DND-41 (cell line): ENCODE results near the gene NXN.

ENCODE experiments used
- ATAC-seq: fragments of 200-7000 bp; cut with Tn5 transposase; 3 replicates; pipeline ENCODE4 v1.9.1; 2021; ENCODE audit warnings: low read depth; ENCODE audit not compliant: insufficient read depth
- DNase-seq: peaks from one replicate; pipeline ENCODE4 v3.0.0-alpha.2; 2020
- H2AFZ ChIP-seq: 2 replicates; pipeline ENCODE4 v1.6.0; 2012; ENCODE audit warnings: low read depth, low read length
- H3K27ac ChIP-seq: 2 replicates; pipeline ENCODE4 v1.5.1; 2012; ENCODE audit warnings: low read length, inconsistent platforms
- H3K27me3 ChIP-seq: fragments of 200-600 bp; sonication (generic); 2 replicates; pipeline ENCODE4 v1.6.0; 2012; ENCODE audit warnings: low read length, mild to moderate bottlenecking, inconsistent platforms; ENCODE audit not compliant: insufficient read depth, poor library complexity
- H3K36me3 ChIP-seq: 2 replicates; pipeline ENCODE4 v1.5.1; 2012; ENCODE audit warnings: low read length, inconsistent platforms; ENCODE audit not compliant: insufficient read depth
- H3K4me1 ChIP-seq: 2 replicates; pipeline ENCODE4 v1.5.1; 2012; ENCODE audit warnings: mild to moderate bottlenecking, low read length; ENCODE audit not compliant: insufficient read depth
- H3K4me2 ChIP-seq: 2 replicates; pipeline ENCODE4 v1.6.0; 2012; ENCODE audit warnings: mild to moderate bottlenecking, moderate library complexity, low read length, inconsistent platforms; ENCODE audit not compliant: insufficient read depth
- H3K4me3 ChIP-seq, 2 experiments: fragments of 200-600 bp in 1 of 2; shearing (Covaris generic) in 1 of 2; 2 replicates each; pipeline ENCODE4 v1.5.1; 2012 to 2016; ENCODE audit warnings: inconsistent platforms in 2 of 2, low read length in 2 of 2, mild to moderate bottlenecking in 2 of 2, low read depth in 1 of 2, moderate library complexity in 1 of 2
- H3K79me2 ChIP-seq: 2 replicates; pipeline ENCODE4 v1.6.0; 2012; ENCODE audit warnings: low read length, inconsistent platforms; ENCODE audit not compliant: insufficient read depth
- H3K9ac ChIP-seq: 2 replicates; pipeline ENCODE4 v1.6.0; 2012; ENCODE audit warnings: low read depth, mild to moderate bottlenecking, inconsistent platforms, low read length, moderate library complexity
- H3K9me3 ChIP-seq: 2 replicates; pipeline ENCODE4 v1.5.1; 2012; ENCODE audit warnings: low read length, moderate library complexity, mild to moderate bottlenecking, inconsistent platforms; ENCODE audit not compliant: insufficient read depth, severe bottlenecking
- H4K20me1 ChIP-seq: 2 replicates; pipeline ENCODE4 v1.6.0; 2012; ENCODE audit warnings: low read length; ENCODE audit not compliant: insufficient read depth
- EZH2 ChIP-seq: IDR thresholded peaks from 3 replicates; pipeline ENCODE4 v1.6.1; 2012; ENCODE audit warnings: borderline replicate concordance, low read depth, mild to moderate bottlenecking, moderate library complexity, low read length, inconsistent platforms; ENCODE audit not compliant: severe bottlenecking
- TF ChIP-seq, protein P1 (sequence below): IDR thresholded peaks from 2 replicates; pipeline ENCODE4 v1.5.1; 2012; ENCODE audit warnings: borderline replicate concordance, low read length, moderate library complexity, mild to moderate bottlenecking; ENCODE audit not compliant: poor library complexity, severe bottlenecking; ENCODE audit errors: extremely low read depth

NXN gene

DNA sequence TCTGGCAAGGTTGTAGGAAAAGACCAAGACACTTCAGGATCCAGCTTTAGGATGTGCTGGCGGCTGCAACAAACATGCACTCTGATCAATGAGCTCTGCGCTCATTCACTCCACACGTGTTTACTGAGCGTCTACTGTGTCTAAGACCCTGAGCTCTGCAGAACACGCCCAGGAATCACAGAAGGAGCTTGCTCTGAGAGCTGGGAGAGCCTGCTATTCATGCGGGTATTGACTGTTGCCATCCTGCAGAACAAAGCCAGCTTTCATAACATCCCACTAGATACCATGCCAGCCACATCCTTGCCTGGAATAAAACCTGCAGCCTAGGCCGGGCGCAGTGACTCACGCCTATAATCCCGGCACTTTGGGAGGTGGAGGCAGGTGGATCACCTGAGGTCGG is 44.1 kb downstream of the NXN start:
- Histone ChIP-seq H3K4me1 (no peaks in the 10 kb centered on the region), H4K20me1 (0 out of 2 replicates have a peak, but pooled peaks cover 4% of the 10 kb centered on the region), H3K4me3 (no peak overlapping the region), H3K27me3 (no peaks in the 10 kb centered on the region), H3K79me2 (no peaks in the 10 kb centered on the region), H3K36me3 (no peaks in the 10 kb centered on the region), H3K4me2 (no peak overlapping the region), H3K9me3 (no peaks in the 10 kb centered on the region), H2AFZ (no peak overlapping the region), H3K9ac (no peak overlapping the region), H3K27ac (no peak overlapping the region)
- DNase-seq: no peak
- ATAC-seq: no peak
- TF ChIP-seq, protein P1, sequence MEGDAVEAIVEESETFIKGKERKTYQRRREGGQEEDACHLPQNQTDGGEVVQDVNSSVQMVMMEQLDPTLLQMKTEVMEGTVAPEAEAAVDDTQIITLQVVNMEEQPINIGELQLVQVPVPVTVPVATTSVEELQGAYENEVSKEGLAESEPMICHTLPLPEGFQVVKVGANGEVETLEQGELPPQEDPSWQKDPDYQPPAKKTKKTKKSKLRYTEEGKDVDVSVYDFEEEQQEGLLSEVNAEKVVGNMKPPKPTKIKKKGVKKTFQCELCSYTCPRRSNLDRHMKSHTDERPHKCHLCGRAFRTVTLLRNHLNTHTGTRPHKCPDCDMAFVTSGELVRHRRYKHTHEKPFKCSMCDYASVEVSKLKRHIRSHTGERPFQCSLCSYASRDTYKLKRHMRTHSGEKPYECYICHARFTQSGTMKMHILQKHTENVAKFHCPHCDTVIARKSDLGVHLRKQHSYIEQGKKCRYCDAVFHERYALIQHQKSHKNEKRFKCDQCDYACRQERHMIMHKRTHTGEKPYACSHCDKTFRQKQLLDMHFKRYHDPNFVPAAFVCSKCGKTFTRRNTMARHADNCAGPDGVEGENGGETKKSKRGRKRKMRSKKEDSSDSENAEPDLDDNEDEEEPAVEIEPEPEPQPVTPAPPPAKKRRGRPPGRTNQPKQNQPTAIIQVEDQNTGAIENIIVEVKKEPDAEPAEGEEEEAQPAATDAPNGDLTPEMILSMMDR: no peak
- no peak for TF ChIP-seq EZH2

DNA sequence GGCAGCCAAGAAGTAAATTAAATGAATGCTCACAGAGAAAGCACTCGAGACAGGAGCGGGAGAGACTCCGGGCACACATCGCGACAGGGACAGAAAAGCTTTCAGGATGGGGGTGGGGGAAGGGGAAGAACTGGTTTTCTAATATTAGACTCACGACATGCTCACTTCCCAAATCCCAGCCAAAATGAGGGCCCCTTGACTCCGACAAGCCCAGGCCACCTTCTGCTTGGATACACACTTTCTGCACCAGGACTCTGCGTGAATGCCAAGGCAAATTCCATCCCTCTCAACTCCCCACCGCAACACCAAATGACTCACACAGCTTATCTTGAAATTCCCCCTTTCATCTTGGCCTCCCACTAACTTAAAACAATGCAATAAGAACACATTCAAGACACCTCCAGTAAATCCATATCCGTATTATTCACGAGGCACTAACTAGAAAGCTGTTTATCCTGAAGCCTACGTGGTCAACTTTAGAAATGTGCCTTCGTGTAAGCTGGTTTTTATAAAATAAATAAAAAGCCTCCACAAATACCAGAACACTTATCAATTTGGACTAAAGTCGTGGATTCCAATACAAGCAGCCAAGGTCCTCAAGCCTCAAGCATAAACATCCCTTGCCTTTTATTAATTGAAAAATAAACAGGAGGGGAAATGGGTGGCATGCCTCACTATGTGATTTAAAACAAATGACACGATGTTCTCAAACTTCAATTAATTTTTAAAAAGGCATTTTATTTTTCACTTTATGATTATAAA is 46.1 kb downstream of the NXN start:
- Histone ChIP-seq H3K9ac (no peak overlapping the region), H3K4me1 (no peaks in the 10 kb centered on the region), H2AFZ (no peak overlapping the region), H3K36me3 (no peaks in the 10 kb centered on the region), H3K27ac (no peak overlapping the region), H3K27me3 (no peaks in the 10 kb centered on the region), H3K79me2 (no peaks in the 10 kb centered on the region), H3K4me2 (no peak overlapping the region), H3K4me3 (no peak overlapping the region), H3K9me3 (no peaks in the 10 kb centered on the region), H4K20me1 (0 out of 2 replicates have a peak, but pooled peaks cover 4% of the 10 kb centered on the region)
- DNase-seq: no peak
- TF ChIP-seq, protein P1: no peak
- TF ChIP-seq EZH2: no peak
- ATAC-seq: no peak

DNA sequence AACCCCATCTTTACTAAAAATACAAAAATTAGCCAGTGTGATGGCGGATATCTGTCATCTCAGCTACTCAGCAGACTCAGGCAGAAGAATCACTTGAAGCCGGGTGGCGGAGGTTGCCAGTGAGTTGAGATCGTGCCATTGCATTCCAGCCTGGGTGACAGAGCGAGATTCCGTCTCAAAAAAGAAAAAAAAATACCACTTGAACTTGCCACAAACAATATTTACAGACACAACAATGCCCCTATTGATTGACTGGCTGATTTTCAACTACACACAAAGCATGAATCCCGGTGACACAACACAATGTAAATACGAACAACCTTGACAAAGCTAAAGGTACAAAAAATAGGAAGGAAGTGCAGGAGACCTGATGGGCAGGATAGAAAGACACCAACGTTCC is 49.3 kb downstream of the NXN start:
- no peak overlapping the region for H3K4me2 ChIP-seq

More for the DNA sequence above, 49.3 kb downstream of the NXN start:
- Histone ChIP-seq H3K27me3 (no peaks in the 10 kb centered on the region), H3K4me3 (no peak overlapping the region), H3K27ac (no peak overlapping the region), H4K20me1 (0 out of 2 replicates have a peak, but pooled peaks cover under 1% of the 10 kb centered on the region), H3K9me3 (no peaks in the 10 kb centered on the region), H2AFZ (no peak overlapping the region), H3K4me1 (no peaks in the 10 kb centered on the region), H3K9ac (no peak overlapping the region), H3K36me3 (no peaks in the 10 kb centered on the region), H3K79me2 (no peaks in the 10 kb centered on the region)
- TF ChIP-seq EZH2: no peak
- TF ChIP-seq, protein P1: no peak
- DNase-seq (no peak), ATAC-seq (no peak)
